ENCODE measurements around the gene OXCT1. TPM values are rescaled to one million over a fixed set of nuclear protein-coding genes. Genes with fewer than 3 reads are reported as not detected.

The OXCT1 gene
- total and polyA plus RNA-seq, 9 donors = 9.0 to 29.8 (median 15.4) TPM

DNA sequence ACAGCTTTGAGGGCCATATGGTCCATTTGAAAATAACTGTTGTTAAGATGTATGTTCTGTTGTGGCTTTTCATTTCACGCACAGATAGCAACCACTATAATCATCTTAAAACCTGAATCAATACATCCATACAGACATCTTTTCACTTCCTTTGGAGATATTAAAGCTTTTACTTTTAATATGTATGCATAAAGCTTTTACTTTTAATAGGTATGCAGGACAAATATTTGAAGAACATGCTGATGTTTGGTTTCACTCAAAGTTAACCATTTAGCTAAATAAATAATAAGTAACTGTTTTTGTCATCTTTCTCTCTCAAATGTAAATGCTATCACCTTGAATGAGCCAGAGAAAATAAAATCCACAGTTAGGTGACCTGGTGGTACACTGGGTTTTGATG is 108.6 kb downstream of the OXCT1 start:
- Histone ChIP-seq H3K27ac (no peak overlapping the region), H3K4me1 (ENCODE audit: insufficient read depth) (peaks cover 2% of the 10 kb centered on the region), H3K9me3 (no peaks in the 10 kb centered on the region), H3K27me3 (no peaks in the 10 kb centered on the region), H3K36me3 (no peaks in the 10 kb centered on the region), H3K4me3 (no peak overlapping the region)
- intact Hi-C loops (cut with DNase I) = loop anchor here in 1 of 4 donors (10.0 kb wide), 1 partner anchor 53 kb away; no protein-coding TSS in a partner anchor
- TF ChIP-seq, protein P1, sequence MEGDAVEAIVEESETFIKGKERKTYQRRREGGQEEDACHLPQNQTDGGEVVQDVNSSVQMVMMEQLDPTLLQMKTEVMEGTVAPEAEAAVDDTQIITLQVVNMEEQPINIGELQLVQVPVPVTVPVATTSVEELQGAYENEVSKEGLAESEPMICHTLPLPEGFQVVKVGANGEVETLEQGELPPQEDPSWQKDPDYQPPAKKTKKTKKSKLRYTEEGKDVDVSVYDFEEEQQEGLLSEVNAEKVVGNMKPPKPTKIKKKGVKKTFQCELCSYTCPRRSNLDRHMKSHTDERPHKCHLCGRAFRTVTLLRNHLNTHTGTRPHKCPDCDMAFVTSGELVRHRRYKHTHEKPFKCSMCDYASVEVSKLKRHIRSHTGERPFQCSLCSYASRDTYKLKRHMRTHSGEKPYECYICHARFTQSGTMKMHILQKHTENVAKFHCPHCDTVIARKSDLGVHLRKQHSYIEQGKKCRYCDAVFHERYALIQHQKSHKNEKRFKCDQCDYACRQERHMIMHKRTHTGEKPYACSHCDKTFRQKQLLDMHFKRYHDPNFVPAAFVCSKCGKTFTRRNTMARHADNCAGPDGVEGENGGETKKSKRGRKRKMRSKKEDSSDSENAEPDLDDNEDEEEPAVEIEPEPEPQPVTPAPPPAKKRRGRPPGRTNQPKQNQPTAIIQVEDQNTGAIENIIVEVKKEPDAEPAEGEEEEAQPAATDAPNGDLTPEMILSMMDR (IDR thresholded peaks at IDR 0.05) = no peak
- no peak for TF ChIP-seq EP300 (IDR thresholded peaks at IDR 0.05)
- TF ChIP-seq POLR2A (IDR thresholded peaks at IDR 0.05) = no peak
- DNase-seq = no peak
- 47 to 97% (median 95%) methylated on average over 1 of the region's 1 CpG for WGBS, 3 donors

DNA sequence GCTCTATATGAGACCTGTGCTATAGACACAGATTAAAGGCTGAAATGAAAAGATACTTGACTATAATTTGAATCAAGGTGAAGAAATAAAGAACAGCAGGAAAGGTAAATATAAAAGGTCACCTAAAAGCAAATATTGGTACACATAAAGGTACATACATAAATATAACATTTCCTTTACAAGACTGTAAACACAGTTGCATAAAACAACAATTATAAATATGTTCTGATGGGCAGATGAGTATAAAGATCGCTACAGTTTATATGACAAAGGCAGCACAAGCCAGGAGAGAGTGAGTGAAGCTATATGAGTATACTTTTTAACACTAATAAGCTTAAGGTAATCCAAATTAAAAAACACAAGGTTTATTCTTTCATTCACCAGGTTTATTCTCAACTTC is 114.5 kb downstream of the OXCT1 start:
- Histone ChIP-seq H3K36me3 (no peaks in the 10 kb centered on the region), H3K4me3 (no peak overlapping the region), H3K4me1 (ENCODE audit: insufficient read depth) (no peaks in the 10 kb centered on the region), H3K27ac (no peak overlapping the region), H3K27me3 (no peaks in the 10 kb centered on the region), H3K9me3 (no peaks in the 10 kb centered on the region)
- TF ChIP-seq, protein P1 (IDR thresholded peaks at IDR 0.05) = no peak
- TF ChIP-seq POLR2A (IDR thresholded peaks at IDR 0.05) = no peak
- no peak for TF ChIP-seq EP300 (IDR thresholded peaks at IDR 0.05)
- no peak for DNase-seq
- intact Hi-C loops (cut with DNase I) = no loop called here
- 98 to 99% (median 98%) methylated on average over 1 of the region's 1 CpG for WGBS, 3 donors

DNA sequence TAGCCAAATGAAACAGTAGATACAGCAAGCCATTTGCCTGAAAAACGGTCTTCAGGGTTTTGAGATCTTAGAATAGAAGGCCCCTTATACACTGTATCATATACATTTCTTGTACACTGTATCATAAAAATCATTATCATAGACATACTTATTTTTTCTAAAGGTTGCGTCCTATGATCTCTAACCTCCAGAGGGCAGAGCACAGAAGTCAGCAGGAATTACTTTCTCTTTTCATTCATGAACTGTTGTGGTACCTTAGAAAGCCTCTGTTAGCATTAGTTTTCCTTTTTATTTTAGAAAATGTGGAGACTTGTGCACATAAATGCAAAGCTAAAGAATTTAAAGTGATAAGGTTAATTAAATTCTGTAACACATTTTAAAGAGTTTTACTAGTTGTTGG is 115.4 kb downstream of the OXCT1 start:
- intact Hi-C loops (cut with DNase I) = no loop called here
- Histone ChIP-seq H3K27ac (no peak overlapping the region), H3K4me3 (no peak overlapping the region), H3K9me3 (no peaks in the 10 kb centered on the region), H3K36me3 (no peaks in the 10 kb centered on the region), H3K27me3 (no peaks in the 10 kb centered on the region), H3K4me1 (ENCODE audit: insufficient read depth) (no peaks in the 10 kb centered on the region)
- 87 to 94% (median 90%) methylated on average over 2 of the region's 2 CpGs for WGBS, 3 donors
- no peak for TF ChIP-seq EP300 (IDR thresholded peaks at IDR 0.05)
- TF ChIP-seq, protein P1 (IDR thresholded peaks at IDR 0.05) = no peak
- TF ChIP-seq POLR2A (IDR thresholded peaks at IDR 0.05) = no peak
- no peak for DNase-seq

DNA sequence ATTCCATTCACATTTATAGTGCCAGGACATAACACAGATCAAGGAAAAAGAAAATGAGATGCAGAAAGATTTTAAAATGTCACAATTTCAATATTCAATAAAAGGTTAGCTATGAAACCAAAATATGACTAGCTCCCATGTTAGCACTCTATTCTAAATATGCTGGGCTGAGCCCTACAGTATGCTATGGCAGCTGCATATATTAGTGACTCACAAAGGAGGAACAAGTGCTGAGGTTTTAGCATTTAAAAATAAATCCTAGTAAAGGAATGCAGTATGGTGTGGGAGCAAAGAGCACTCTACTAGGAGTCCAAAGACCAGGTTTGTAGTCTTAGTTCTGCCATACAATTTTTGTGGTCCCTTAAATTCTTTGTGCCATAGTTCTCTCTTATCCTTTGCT is 118.4 kb downstream of the OXCT1 start:
- no peak for DNase-seq
- TF ChIP-seq, protein P1 (IDR thresholded peaks at IDR 0.05) = no peak
- TF ChIP-seq POLR2A (IDR thresholded peaks at IDR 0.05) (no peak), EP300 (IDR thresholded peaks at IDR 0.05) (no peak)

More for the DNA sequence above, 118.4 kb downstream of the OXCT1 start:
- Histone ChIP-seq H3K4me1 (ENCODE audit: insufficient read depth) (no peaks in the 10 kb centered on the region), H3K27ac (no peak overlapping the region), H3K9me3 (no peaks in the 10 kb centered on the region), H3K36me3 (no peaks in the 10 kb centered on the region), H3K4me3 (no peak overlapping the region), H3K27me3 (no peaks in the 10 kb centered on the region)
- intact Hi-C loops (cut with DNase I) = no loop called here
